Karpas-422 (cell line): ENCODE results near the gene C1orf115. TPM values are rescaled to one million over a fixed set of nuclear protein-coding genes. Genes with fewer than 3 reads are reported as not detected.

Experiments used
- DNase-seq: peaks from one replicate; pipeline ENCODE4 v3.0.0-alpha.2; 2015
- H2AFZ ChIP-seq: fragments of 200-600 bp; sonication (generic); 2 replicates; pipeline ENCODE4 v1.6.1; 2014; ENCODE audit warnings: antibody characterized with exemption, low read length, mixed read lengths
- H3K27ac ChIP-seq: fragments of 200-600 bp; sonication (generic); 2 replicates; pipeline ENCODE4 v1.5.1; 2014; ENCODE audit warnings: mild to moderate bottlenecking, low read length, moderate library complexity
- H3K27me3 ChIP-seq: fragments of 200-600 bp; sonication (generic); 2 replicates; pipeline ENCODE4 v1.6.1; 2014; ENCODE audit warnings: low read length, mixed read lengths
- H3K36me3 ChIP-seq: fragments of 200-600 bp; sonication (generic); 2 replicates; pipeline ENCODE4 v1.6.1; 2014; ENCODE audit warnings: low read length, mixed read lengths; ENCODE audit not compliant: insufficient read depth
- H3K4me1 ChIP-seq: fragments of 200-600 bp; sonication (generic); 2 replicates; pipeline ENCODE4 v1.6.1; 2014; ENCODE audit warnings: mild to moderate bottlenecking, low read length, mixed read lengths
- H3K4me2 ChIP-seq: fragments of 200-600 bp; sonication (generic); 2 replicates; pipeline ENCODE4 v1.6.1; 2014; ENCODE audit warnings: low read length, low read depth, mild to moderate bottlenecking; ENCODE audit not compliant: poor library complexity, severe bottlenecking
- H3K4me3 ChIP-seq: fragments of 200-600 bp; sonication (generic); 2 replicates; pipeline ENCODE4 v1.5.1; 2014; ENCODE audit warnings: mild to moderate bottlenecking, antibody characterized with exemption, low read length, mixed read lengths
- H3K79me2 ChIP-seq: fragments of 200-600 bp; sonication (generic); 2 replicates; pipeline ENCODE4 v1.6.1; 2014; ENCODE audit warnings: mild to moderate bottlenecking, low read length, mixed read lengths
- H3K9ac ChIP-seq: fragments of 200-600 bp; sonication (generic); 2 replicates; pipeline ENCODE4 v1.6.0; 2014; ENCODE audit warnings: low read length
- H3K9me2 ChIP-seq: fragments of 200-600 bp; sonication (generic), shearing (Covaris generic); replicated peaks from 2 replicates; pipeline ENCODE4 v1.6.0; 2014; ENCODE audit warnings: mild to moderate bottlenecking, low read length, moderate library complexity; ENCODE audit not compliant: insufficient read depth
- H3K9me3 ChIP-seq: fragments of 300-700, 200-600 bp; sonication (generic); 2 replicates; pipeline ENCODE4 v1.6.1; 2014; ENCODE audit warnings: low read length, mixed read lengths
- H4K20me1 ChIP-seq: fragments of 200-600 bp; sonication (generic); 2 replicates; pipeline ENCODE4 v1.6.1; 2014; ENCODE audit warnings: mild to moderate bottlenecking, antibody characterized with exemption, low read length, low read depth; ENCODE audit not compliant: insufficient read depth
- total RNA-seq: library from RNA; depleted of rRNA; stranded (reverse); fragments of >200 nt; shearing (Covaris generic); gene quantifications from 2 replicates; pipeline ENCODE4 v1.2.3, GENCODE V29; 2014; ENCODE audit warnings: low replicate concordance; rRNA removed

Gene C1orf115, protein sequence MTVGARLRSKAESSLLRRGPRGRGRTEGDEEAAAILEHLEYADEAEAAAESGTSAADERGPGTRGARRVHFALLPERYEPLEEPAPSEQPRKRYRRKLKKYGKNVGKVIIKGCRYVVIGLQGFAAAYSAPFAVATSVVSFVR
- 0.11 TPM in 1 of 2 replicates, not detected in the other for total RNA-seq

DNA sequence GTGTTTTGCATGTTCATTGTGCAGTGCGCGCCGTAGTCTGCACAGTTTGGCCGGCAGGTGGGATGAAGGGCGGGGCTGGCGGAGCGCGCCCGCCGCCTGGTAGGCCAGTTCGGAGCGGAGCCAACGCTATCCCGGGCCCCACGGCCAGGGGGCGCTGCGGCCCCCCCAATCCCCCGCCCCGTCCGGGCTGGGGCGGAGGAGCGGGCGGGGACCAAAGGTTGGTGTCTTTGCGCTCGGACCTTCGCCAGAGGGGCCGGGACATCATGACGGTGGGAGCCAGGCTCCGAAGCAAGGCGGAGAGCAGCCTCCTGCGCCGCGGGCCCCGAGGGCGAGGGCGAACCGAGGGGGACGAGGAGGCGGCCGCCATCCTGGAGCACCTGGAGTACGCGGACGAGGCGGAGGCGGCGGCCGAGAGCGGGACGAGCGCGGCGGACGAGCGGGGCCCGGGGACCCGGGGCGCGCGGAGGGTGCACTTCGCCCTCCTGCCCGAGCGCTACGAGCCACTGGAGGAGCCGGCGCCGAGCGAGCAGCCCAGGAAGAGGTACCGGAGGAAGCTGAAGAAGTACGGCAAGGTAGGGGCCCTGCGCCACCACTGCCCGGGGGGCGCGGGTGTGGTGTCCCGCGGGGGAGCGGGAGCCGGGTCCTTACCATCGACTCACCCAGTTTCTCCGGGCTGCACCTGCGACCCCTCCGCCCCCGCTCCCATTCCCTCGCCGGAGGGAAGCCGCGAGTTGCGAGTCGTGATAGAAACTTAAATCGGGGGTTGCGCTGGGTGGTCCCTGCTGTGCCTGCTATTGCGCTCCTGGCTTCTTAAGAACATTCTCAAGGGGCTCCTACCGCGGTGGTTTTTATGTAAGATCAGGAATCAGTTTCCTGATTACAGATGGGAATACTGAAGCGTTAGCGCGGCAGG is at the start of gene C1orf115:
TSS of gene C1orf115 (plus strand) at position 224 of the 913 bp plus-strand sequence. CDS start at position 264, 40 bp downstream.
- Histone ChIP-seq H3K9ac (no peak within 1 kb of the TSS), H3K27ac (no peak within 1 kb of the TSS), H3K36me3 (no peaks in the 10 kb centered on the region), H3K4me2 (no peak within 1 kb of the TSS), H3K27me3 (no peaks in the 10 kb centered on the region), H3K9me3 (no peaks in the 10 kb centered on the region), H3K4me1 (peaks cover 11% of the 10 kb centered on the region), H2AFZ (no peak within 1 kb of the TSS), H3K9me2 (no peaks in the 10 kb centered on the region), H4K20me1 (no peaks in the 10 kb centered on the region), H3K4me3 (no peak within 1 kb of the TSS), H3K79me2 (no peaks in the 10 kb centered on the region)
- DNase-seq = no peak

DNA sequence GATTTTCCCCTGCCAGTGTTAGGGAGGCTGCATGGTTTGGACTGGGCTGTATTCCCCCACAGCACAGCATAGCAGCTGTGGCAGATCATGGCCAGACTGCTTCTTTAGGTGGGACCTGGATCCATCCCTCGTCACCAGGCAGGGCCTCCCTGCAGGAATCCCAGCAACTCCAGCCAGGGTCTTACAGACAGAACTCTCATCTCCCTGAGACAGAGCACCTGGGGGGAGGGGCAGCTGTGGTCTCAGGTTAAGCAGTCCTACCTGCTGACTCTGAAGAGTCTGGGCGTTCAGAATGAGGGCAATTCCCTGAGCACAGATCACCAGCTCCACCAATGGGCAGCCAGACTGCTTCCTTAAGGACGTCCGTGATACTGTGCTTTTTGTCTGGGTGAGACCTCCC is 47.9 kb upstream of the C1orf115 start:
- Histone ChIP-seq H2AFZ (no peak overlapping the region), H3K4me3 (no peak overlapping the region), H4K20me1 (no peaks in the 10 kb centered on the region), H3K9me3 (no peaks in the 10 kb centered on the region), H3K9ac (no peak overlapping the region), H3K36me3 (no peaks in the 10 kb centered on the region), H3K27me3 (no peaks in the 10 kb centered on the region), H3K9me2 (no peaks in the 10 kb centered on the region), H3K79me2 (no peaks in the 10 kb centered on the region), H3K4me2 (no peak overlapping the region), H3K4me1 (no peaks in the 10 kb centered on the region), H3K27ac (no peak overlapping the region)
- DNase-seq = no peak

DNA sequence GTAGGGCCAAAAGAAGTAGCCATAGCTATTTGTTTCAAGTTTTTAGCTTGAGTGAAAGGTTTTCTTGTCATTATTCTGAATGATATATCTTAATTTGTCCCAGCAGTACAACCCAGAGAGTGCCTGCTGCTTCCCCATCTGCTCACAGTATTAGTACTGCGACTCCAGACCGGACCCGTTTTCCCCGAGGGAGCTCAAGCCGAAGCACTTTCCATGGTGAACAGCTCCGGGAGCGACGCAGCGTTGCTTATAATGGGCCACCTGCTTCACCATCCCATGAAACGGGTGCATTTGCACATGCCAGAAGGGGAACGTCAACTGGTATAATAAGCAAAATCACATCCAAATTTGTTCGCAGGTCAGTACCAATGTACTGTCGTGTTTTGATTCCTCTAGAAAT is 37.2 kb upstream of the C1orf115 start:
- H3K9me3 ChIP-seq = no peaks in the 10 kb centered on the region
- DNase-seq = no peak
- no peaks in the 10 kb centered on the region for H3K79me2 ChIP-seq
- H2AFZ ChIP-seq = no peak overlapping the region
- H3K9me2 ChIP-seq = no peaks in the 10 kb centered on the region
- no peaks in the 10 kb centered on the region for H3K36me3 ChIP-seq
- H3K4me2 ChIP-seq = no peak overlapping the region
- H3K4me3 ChIP-seq = no peak overlapping the region
- no peaks in the 10 kb centered on the region for H3K27me3 ChIP-seq
- no peak overlapping the region for H3K9ac ChIP-seq
- H3K4me1 ChIP-seq = no peaks in the 10 kb centered on the region; the same call in 1 of the 2 replicates
- no peak overlapping the region for H3K27ac ChIP-seq
- no peaks in the 10 kb centered on the region for H4K20me1 ChIP-seq

DNA sequence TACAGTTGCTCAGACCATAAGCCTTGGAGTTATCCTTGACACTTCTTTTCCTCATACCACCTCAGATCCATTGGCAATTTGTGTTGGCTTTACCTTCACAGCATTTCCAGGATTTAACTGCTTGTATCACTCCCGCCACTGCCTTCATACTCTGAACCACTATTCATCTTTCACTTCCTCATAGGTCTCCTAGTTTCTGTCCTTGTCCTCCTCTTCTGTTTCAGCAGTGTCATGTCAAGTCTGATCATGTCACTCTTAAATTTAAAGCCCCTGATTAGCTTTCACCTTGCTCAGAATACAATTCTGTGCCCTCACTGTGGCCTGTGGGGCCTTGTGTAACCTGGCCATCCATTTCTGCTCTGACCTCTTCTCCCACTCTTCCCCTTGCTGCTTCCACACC is 34.7 kb upstream of the C1orf115 start:
- H4K20me1 ChIP-seq = no peaks in the 10 kb centered on the region
- no peaks in the 10 kb centered on the region; the same call in 1 of the 2 replicates for H3K4me1 ChIP-seq
- no peaks in the 10 kb centered on the region for H3K27me3 ChIP-seq
- no peaks in the 10 kb centered on the region for H3K9me2 ChIP-seq
- no peaks in the 10 kb centered on the region for H3K36me3 ChIP-seq
- no peak overlapping the region for H3K4me2 ChIP-seq
- no peaks in the 10 kb centered on the region for H3K79me2 ChIP-seq
- H3K9me3 ChIP-seq = no peaks in the 10 kb centered on the region
- 0 out of 2 replicates have a peak overlapping the region, but pooled peaks have one; percentile 16 for H2AFZ ChIP-seq
- no peak overlapping the region for H3K9ac ChIP-seq
- H3K4me3 ChIP-seq = no peak overlapping the region
- no peak overlapping the region for H3K27ac ChIP-seq
- peak; percentile 56 for DNase-seq

DNA sequence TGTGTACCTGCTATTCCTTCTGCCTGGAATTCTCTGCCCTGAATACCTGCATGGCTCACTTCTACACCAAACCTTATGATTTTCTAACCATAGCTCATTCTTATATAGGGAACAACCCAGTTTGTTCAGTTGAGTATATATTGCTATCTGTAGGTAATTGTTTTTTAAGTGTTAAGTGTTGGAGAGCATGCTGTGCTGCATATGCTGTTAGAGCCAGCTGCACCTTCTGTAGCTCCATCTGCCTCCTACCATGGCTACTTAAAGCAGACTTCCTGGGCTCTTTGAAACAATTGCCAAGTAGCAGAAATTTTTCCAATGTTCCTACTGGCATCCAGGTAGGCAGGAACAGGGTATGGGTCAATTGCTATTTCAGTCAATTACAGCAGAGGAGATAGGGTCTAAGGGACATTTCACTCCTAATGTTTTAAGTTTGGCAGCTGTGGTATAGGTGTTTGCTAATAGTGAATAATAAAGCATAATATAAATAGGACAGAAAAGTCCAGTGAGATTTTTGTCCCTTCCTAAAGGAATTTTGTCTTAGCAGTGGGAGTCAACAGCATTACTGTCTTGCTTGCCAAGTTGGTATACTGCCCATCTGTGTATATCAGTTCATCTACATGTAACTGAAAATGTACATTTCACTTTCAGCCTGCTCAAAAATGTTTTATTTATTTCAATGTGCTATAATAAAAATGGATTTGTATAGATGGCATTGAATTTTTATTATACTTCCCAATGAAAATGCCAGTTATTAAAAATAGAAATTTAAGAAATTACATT is 34.0 kb upstream of the C1orf115 start:
- H3K9me2 ChIP-seq = no peaks in the 10 kb centered on the region
- H3K9me3 ChIP-seq = no peaks in the 10 kb centered on the region
- no peak overlapping the region for H3K9ac ChIP-seq
- no peak overlapping the region for H2AFZ ChIP-seq
- no peak for DNase-seq
- no peaks in the 10 kb centered on the region for H4K20me1 ChIP-seq
- H3K27ac ChIP-seq = no peak overlapping the region
- no peak overlapping the region for H3K4me2 ChIP-seq
- H3K27me3 ChIP-seq = no peaks in the 10 kb centered on the region
- no peaks in the 10 kb centered on the region for H3K36me3 ChIP-seq
- no peaks in the 10 kb centered on the region for H3K79me2 ChIP-seq
- no peaks in the 10 kb centered on the region; the same call in 1 of the 2 replicates for H3K4me1 ChIP-seq
- no peak overlapping the region for H3K4me3 ChIP-seq

DNA sequence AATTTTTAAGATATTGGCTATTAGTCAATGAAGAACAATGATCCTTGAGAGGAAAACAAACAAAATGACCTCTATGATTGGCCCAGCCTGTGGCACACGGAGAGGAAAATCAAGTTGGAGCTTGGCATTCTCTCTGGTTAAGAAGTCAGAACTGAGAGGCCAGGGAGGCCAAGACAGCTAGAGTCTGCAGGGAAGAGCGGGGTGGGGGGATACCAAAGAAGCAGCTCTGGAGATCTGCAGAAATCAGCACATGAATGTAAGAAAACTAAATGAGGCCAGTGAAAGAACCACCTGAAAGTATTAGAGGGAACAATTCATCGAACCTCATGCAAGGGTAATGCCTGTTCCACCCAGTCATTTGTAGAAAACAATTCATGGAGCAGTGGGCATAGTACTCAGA is 23.8 kb upstream of the C1orf115 start:
- Histone ChIP-seq H2AFZ (no peak overlapping the region), H3K36me3 (no peaks in the 10 kb centered on the region), H3K4me2 (no peak overlapping the region), H3K9me3 (peaks cover 3% of the 10 kb centered on the region; the same call in 1 of the 2 replicates), H3K9ac (no peak overlapping the region), H3K27me3 (no peaks in the 10 kb centered on the region), H3K9me2 (no peaks in the 10 kb centered on the region), H3K27ac (no peak overlapping the region), H3K4me3 (no peak overlapping the region), H3K79me2 (no peaks in the 10 kb centered on the region), H3K4me1 (no peaks in the 10 kb centered on the region), H4K20me1 (no peaks in the 10 kb centered on the region)
- DNase-seq = no peak

DNA sequence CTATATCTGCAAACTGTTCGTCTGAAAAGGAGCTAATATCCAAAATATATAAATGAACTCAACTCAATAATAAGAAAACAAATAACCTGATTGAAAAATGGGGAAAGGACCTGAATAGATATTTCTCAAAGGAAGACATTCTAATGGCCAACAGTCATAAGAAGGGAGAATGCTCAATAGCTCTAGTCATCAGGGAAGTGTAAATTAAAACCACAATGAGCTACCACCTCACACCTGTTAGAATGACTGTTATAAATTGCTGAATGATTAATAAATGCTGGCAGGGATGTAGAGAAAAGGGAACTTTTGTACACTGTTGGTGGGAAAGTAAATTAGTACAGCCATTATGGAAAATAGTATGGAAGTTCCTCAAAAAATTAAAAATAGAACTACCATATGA is 21.2 kb upstream of the C1orf115 start:
- no peaks in the 10 kb centered on the region for H3K36me3 ChIP-seq

DNA sequence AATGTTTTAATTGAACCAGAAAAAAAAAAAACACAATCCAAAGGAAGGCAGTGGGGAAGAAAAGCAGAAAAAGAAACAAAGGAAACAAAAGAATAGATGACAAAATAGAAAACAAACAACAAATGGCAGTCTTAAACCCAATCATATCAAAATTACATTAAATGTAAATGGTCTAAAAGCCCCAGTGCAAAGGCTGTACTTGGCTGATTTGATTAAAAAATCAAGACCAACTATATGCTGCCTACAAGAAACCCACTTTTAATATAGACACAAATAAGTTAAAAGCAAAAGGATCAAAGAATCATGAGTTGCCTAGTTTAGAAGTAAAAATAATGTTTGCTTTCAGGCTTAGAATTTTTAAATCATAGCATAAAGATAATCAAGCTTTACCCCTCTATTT is 19.8 kb upstream of the C1orf115 start:
- no peak for DNase-seq
- Histone ChIP-seq H3K36me3 (no peaks in the 10 kb centered on the region), H3K4me1 (no peaks in the 10 kb centered on the region), H3K27ac (no peak overlapping the region), H3K4me2 (no peak overlapping the region), H3K79me2 (no peaks in the 10 kb centered on the region), H3K4me3 (no peak overlapping the region), H3K9me2 (no peaks in the 10 kb centered on the region), H3K27me3 (no peaks in the 10 kb centered on the region), H2AFZ (no peak overlapping the region), H3K9me3 (peaks cover 3% of the 10 kb centered on the region; the same call in 1 of the 2 replicates), H4K20me1 (no peaks in the 10 kb centered on the region), H3K9ac (no peak overlapping the region)

More for the DNA sequence above, 21.2 kb upstream of the C1orf115 start:
- Histone ChIP-seq H3K9me2 (no peaks in the 10 kb centered on the region), H3K27me3 (no peaks in the 10 kb centered on the region), H3K9ac (no peak overlapping the region), H3K4me1 (no peaks in the 10 kb centered on the region), H3K79me2 (no peaks in the 10 kb centered on the region), H3K4me2 (no peak overlapping the region), H3K27ac (no peak overlapping the region), H4K20me1 (no peaks in the 10 kb centered on the region), H3K9me3 (peaks cover 3% of the 10 kb centered on the region; the same call in 1 of the 2 replicates), H3K4me3 (no peak overlapping the region), H2AFZ (no peak overlapping the region)
- DNase-seq = no peak
